HEK293 (cell line): ENCODE data around the gene PROCA1.

ENCODE experiments used
- CTCF ChIA-PET: fragments of 350-600 bp; formaldehyde crosslinking; extraction: SDS; loops from one replicate; lab custom pipeline; 2021; ENCODE audit warnings: antibody characterized with exemption; lab: Yijun Ruan, JAX
- POLR2A ChIA-PET: fragments of 300-600 bp; formaldehyde crosslinking; extraction: SDS; loops from one replicate; lab custom pipeline; 2020; ENCODE audit warnings: antibody characterized with exemption, inconsistent platforms; lab: Yijun Ruan, JAX
- H3K27ac ChIP-seq: fragments of 200-500 bp; sonication (Bioruptor generic); 2 replicates; pipeline ENCODE4 v1.5.1; 2014; ENCODE audit warnings: low read depth, low read length, control low read depth, inconsistent platforms; ENCODE audit errors: extremely low read depth
- H3K36me3 ChIP-seq, 2 experiments: fragments of 200-500 bp in 1 of 2; sonication (Bioruptor generic) in 1 of 2; 1 replicate in 1 of 2; 2 replicates in 1 of 2; pipeline ENCODE4 v1.5.1; 2014 to 2017; ENCODE audit warnings: inconsistent platforms in 2 of 2, low read length in 2 of 2; ENCODE audit not compliant: control insufficient read depth in 2 of 2, insufficient read depth in 1 of 2
- H3K4me1 ChIP-seq: fragments of 200-500 bp; sonication (Bioruptor generic); 2 replicates; pipeline ENCODE4 v1.5.1; 2014; ENCODE audit warnings: mild to moderate bottlenecking, low read length, inconsistent platforms; ENCODE audit not compliant: control insufficient read depth, insufficient read depth
- H3K4me3 ChIP-seq: 2 replicates; pipeline ENCODE4 v1.5.1; 2011; ENCODE audit warnings: low read depth, mild to moderate bottlenecking, control low read depth, low read length, moderate library complexity
- H3K9me3 ChIP-seq: fragments of 200-500 bp; sonication (Bioruptor generic); 2 replicates; pipeline ENCODE4 v1.5.1; 2014; ENCODE audit warnings: low read depth, low read length, inconsistent platforms; ENCODE audit not compliant: control insufficient read depth, insufficient read depth
- BCL11A ChIP-seq: fragments of 450-650 bp; formaldehyde crosslinking; IDR thresholded peaks from 2 replicates; pipeline ENCODE4 v1.5.1; 2016; ENCODE audit warnings: low read depth, missing biosample characterization, missing genetic modification characterization
- BCL11B ChIP-seq: fragments of 450-650 bp; formaldehyde crosslinking; IDR thresholded peaks from 2 replicates; pipeline ENCODE4 v1.5.1; 2016; ENCODE audit warnings: low read depth, missing biosample characterization, missing genetic modification characterization
- KLF10 ChIP-seq: fragments of 450-650 bp; IDR thresholded peaks from 2 replicates; pipeline ENCODE4 v1.5.1; 2018; ENCODE audit warnings: missing biosample characterization, mild to moderate bottlenecking, missing genetic modification characterization
- OVOL3 ChIP-seq: fragments of 450-650 bp; formaldehyde crosslinking; IDR thresholded peaks from 2 replicates; pipeline ENCODE4 v1.5.1; 2016; ENCODE audit warnings: missing biosample characterization, missing genetic modification characterization
- PRDM2 ChIP-seq: fragments of 450-650 bp; formaldehyde crosslinking; IDR thresholded peaks from 2 replicates; pipeline ENCODE4 v1.5.1; 2016; ENCODE audit warnings: missing biosample characterization, missing genetic modification characterization, borderline replicate concordance
- SCRT2 ChIP-seq: fragments of 450-650 bp; formaldehyde crosslinking; IDR thresholded peaks from 2 replicates; pipeline ENCODE4 v1.5.1; 2016; ENCODE audit warnings: missing biosample characterization, missing genetic modification characterization
- ZNF132 ChIP-seq: fragments of 450-650 bp; formaldehyde crosslinking; IDR thresholded peaks from 2 replicates; pipeline ENCODE4 v1.5.1; 2017; ENCODE audit warnings: missing biosample characterization, missing genetic modification characterization, borderline replicate concordance
- ZNF138 ChIP-seq: fragments of 450-650 bp; formaldehyde crosslinking; IDR thresholded peaks from 2 replicates; pipeline ENCODE4 v1.5.1; 2016; ENCODE audit warnings: missing biosample characterization, missing genetic modification characterization, borderline replicate concordance
- ZNF148 ChIP-seq: fragments of 450-650 bp; formaldehyde crosslinking; IDR thresholded peaks from 2 replicates; pipeline ENCODE4 v1.5.0; 2017; ENCODE audit warnings: missing biosample characterization, missing genetic modification characterization, borderline replicate concordance
- ZNF18 ChIP-seq: fragments of 450-650 bp; formaldehyde crosslinking; IDR thresholded peaks from 2 replicates; pipeline ENCODE4 v1.5.1; 2016; ENCODE audit warnings: missing biosample characterization, missing genetic modification characterization
- ZNF19 ChIP-seq: fragments of 450-650 bp; formaldehyde crosslinking; IDR thresholded peaks from 2 replicates; pipeline ENCODE4; 2016; ENCODE audit warnings: missing biosample characterization, missing genetic modification characterization, low read depth
- ZNF23 ChIP-seq: fragments of 450-650 bp; formaldehyde crosslinking; IDR thresholded peaks from 2 replicates; pipeline ENCODE4 v1.5.1; 2016; ENCODE audit warnings: missing biosample characterization, missing genetic modification characterization, borderline replicate concordance
- ZNF341 ChIP-seq: fragments of 450-650 bp; formaldehyde crosslinking; IDR thresholded peaks from 2 replicates; pipeline ENCODE4; 2016; ENCODE audit warnings: low read depth, missing biosample characterization, missing genetic modification characterization
- ZNF354C ChIP-seq: fragments of 450-650 bp; formaldehyde crosslinking; IDR thresholded peaks from 2 replicates; pipeline ENCODE4 v1.5.1; 2016; ENCODE audit warnings: missing biosample characterization, missing genetic modification characterization, low read depth, borderline replicate concordance
- ZNF529 ChIP-seq: fragments of 450-650 bp; formaldehyde crosslinking; IDR thresholded peaks from 2 replicates; pipeline ENCODE4 v1.5.1; 2017; ENCODE audit warnings: missing genetic modification characterization, missing biosample characterization; ENCODE audit not compliant: insufficient replicate concordance
- ZNF544 ChIP-seq: fragments of 450-650 bp; formaldehyde crosslinking; IDR thresholded peaks from 2 replicates; pipeline ENCODE4 v1.5.0; 2017; ENCODE audit warnings: missing biosample characterization, missing genetic modification characterization
- ZNF555 ChIP-seq: fragments of 450-650 bp; formaldehyde crosslinking; conservative IDR thresholded peaks from 2 replicates; pipeline ENCODE4 v1.5.1; 2017; ENCODE audit warnings: missing biosample characterization, mild to moderate bottlenecking, missing genetic modification characterization, inconsistent platforms
- ZNF623 ChIP-seq: fragments of 450-650 bp; formaldehyde crosslinking; IDR thresholded peaks from 2 replicates; pipeline ENCODE4 v1.5.1; 2016; ENCODE audit warnings: missing biosample characterization, missing genetic modification characterization
- ZNF660 ChIP-seq: fragments of 450-650 bp; IDR thresholded peaks from 2 replicates; pipeline ENCODE4 v1.5.1; 2018; ENCODE audit warnings: missing biosample characterization, mild to moderate bottlenecking, missing genetic modification characterization
- ZNF664 ChIP-seq: fragments of 450-650 bp; formaldehyde crosslinking; IDR thresholded peaks from 2 replicates; pipeline ENCODE4 v1.5.1; 2016; ENCODE audit warnings: missing biosample characterization, missing genetic modification characterization
- ZNF707 ChIP-seq: fragments of 450-650 bp; formaldehyde crosslinking; IDR thresholded peaks from 2 replicates; pipeline ENCODE4 v1.5.1; 2016; ENCODE audit warnings: missing biosample characterization, missing genetic modification characterization
- TF ChIP-seq, protein P1 (sequence below): fragments of 450-650 bp; formaldehyde crosslinking; IDR thresholded peaks from 2 replicates; pipeline ENCODE4 v1.5.1; 2016; ENCODE audit warnings: missing biosample characterization, missing genetic modification characterization
- TF ChIP-seq, protein P2 (sequence below): fragments of 450-650 bp; formaldehyde crosslinking; IDR thresholded peaks from 2 replicates; pipeline ENCODE4 v1.5.1; 2016; ENCODE audit warnings: missing biosample characterization, missing genetic modification characterization

Gene PROCA1

DNA sequence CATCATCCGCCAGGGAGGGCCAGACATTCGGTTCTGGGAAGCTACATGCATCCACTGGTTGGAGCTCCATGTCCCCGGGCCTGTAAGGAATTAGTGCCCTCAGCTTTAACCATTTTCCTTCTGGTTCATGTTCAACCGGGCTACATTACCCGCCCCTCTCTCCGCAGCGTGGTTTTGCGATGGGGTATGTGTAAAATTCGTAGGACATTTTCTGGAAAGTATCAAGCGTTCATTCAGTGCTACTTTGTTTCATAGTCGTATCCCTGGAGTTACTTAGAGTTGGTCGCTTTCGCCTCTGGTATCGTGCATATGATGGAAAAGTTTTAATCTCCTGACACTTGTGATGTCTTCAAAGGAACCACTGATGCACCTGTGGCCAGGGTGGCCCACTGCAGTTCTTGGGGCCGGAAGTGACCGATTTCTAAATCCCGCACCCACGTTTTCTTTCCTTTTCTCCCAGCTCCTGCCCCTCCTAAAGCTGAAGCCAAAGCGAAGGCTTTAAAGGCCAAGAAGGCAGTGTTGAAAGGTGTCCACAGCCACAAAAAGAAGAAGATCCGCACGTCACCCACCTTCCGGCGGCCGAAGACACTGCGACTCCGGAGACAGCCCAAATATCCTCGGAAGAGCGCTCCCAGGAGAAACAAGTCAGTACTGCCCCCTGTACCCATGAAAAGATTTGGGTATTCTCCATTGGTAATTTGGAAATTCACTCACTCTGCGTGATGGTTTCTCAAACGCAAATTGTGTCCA, 8.7 kb upstream of the PROCA1 start:
- Histone ChIP-seq H3K4me3 (peak overlapping the region; percentile 92), H3K36me3 (peaks cover 26 to 66% of the 10 kb centered on the region in 2 experiments), H3K27ac (peak overlapping the region; percentile 90), H3K9me3 (no peaks in the 10 kb centered on the region), H3K4me1 (peaks cover 21% of the 10 kb centered on the region)
- CTCF ChIA-PET = interaction anchor here (0.6 to 13.6 kb wide), 7 partner anchors 26 to 396 kb away, joined by 3 to 445 read pairs (median 3); partner anchors contain the start of genes BLTP2 and TRAF4
- POLR2A ChIA-PET = interaction anchor here (0.6 to 4.3 kb wide), 29 partner anchors 8 to 872 kb away, joined by 3 to 190 read pairs (median 5); partner anchors contain the start of genes ANKRD13B, BLTP2, FAM222B and FLOT2
- TF ChIP-seq ZNF660 = 0 out of 2 replicates have a peak, but pooled peaks have one; percentile 8
- TF ChIP-seq, protein P1, sequence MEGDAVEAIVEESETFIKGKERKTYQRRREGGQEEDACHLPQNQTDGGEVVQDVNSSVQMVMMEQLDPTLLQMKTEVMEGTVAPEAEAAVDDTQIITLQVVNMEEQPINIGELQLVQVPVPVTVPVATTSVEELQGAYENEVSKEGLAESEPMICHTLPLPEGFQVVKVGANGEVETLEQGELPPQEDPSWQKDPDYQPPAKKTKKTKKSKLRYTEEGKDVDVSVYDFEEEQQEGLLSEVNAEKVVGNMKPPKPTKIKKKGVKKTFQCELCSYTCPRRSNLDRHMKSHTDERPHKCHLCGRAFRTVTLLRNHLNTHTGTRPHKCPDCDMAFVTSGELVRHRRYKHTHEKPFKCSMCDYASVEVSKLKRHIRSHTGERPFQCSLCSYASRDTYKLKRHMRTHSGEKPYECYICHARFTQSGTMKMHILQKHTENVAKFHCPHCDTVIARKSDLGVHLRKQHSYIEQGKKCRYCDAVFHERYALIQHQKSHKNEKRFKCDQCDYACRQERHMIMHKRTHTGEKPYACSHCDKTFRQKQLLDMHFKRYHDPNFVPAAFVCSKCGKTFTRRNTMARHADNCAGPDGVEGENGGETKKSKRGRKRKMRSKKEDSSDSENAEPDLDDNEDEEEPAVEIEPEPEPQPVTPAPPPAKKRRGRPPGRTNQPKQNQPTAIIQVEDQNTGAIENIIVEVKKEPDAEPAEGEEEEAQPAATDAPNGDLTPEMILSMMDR (tag by site-specific recombination) = peak; percentile 28; the same call in 1 of the 2 replicates
- TF ChIP-seq ZNF354C (tag by site-specific recombination) = no peak
- no peak for TF ChIP-seq ZNF132 (tag by site-specific recombination)
- 0 out of 2 replicates have a peak, but pooled peaks have one; percentile 8 for TF ChIP-seq OVOL3 (tag by site-specific recombination)
- no peak for TF ChIP-seq ZNF555 (tag by site-specific recombination)
- TF ChIP-seq ZNF138 (tag by site-specific recombination) = 0 out of 2 replicates have a peak, but pooled peaks have one; percentile 1
- 0 out of 2 replicates have a peak, but pooled peaks have one; percentile 38 for TF ChIP-seq SCRT2 (tag by site-specific recombination)
- TF ChIP-seq, protein P2, sequence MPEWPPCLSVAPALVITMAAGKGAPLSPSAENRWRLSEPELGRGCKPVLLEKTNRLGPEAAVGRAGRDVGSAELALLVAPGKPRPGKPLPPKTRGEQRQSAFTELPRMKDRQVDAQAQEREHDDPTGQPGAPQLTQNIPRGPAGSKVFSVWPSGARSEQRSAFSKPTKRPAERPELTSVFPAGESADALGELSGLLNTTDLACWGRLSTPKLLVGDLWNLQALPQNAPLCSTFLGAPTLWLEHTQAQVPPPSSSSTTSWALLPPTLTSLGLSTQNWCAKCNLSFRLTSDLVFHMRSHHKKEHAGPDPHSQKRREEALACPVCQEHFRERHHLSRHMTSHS = no peak
- no peak for TF ChIP-seq PRDM2 (tag by site-specific recombination)
- no peak for TF ChIP-seq ZNF529 (tag by site-specific recombination)
- TF ChIP-seq BCL11A (tag by site-specific recombination) = no peak
- 0 out of 2 replicates have a peak, but pooled peaks have one; percentile 2 for TF ChIP-seq ZNF341 (tag by site-specific recombination)
- peak; percentile 20; the same call in 1 of the 2 replicates for TF ChIP-seq ZNF623
- 0 out of 2 replicates have a peak, but pooled peaks have one; percentile 4 for TF ChIP-seq ZNF18 (tag by site-specific recombination)
- no peak for TF ChIP-seq ZNF544 (tag by site-specific recombination)
- TF ChIP-seq ZNF707 = no peak
- peak; percentile 19; the same call in 1 of the 2 replicates for TF ChIP-seq ZNF23 (tag by site-specific recombination)
- TF ChIP-seq ZNF664 (tag by site-specific recombination) = no peak
- no peak for TF ChIP-seq ZNF148 (tag by site-specific recombination)
- no peak for TF ChIP-seq BCL11B (tag by site-specific recombination)
- no peak; the same call in 1 of the 2 replicates for TF ChIP-seq KLF10 (tag by site-specific recombination)
- no peak for TF ChIP-seq ZNF19 (tag by site-specific recombination)
